Activated CD8-positive, alpha-beta memory T cell treated with anti-CD3 and anti-CD28 coated beads, Interleukin-2, amount 50 U/mL, for 1 hour (primary cell): Measurements from ENCODE around the gene FAM83G.

Experiments
- DNase-seq: peaks from one replicate; pipeline ENCODE4 v3.0.0-alpha.2; 2020; ENCODE audit errors: extremely low read depth

The FAM83G gene

DNA sequence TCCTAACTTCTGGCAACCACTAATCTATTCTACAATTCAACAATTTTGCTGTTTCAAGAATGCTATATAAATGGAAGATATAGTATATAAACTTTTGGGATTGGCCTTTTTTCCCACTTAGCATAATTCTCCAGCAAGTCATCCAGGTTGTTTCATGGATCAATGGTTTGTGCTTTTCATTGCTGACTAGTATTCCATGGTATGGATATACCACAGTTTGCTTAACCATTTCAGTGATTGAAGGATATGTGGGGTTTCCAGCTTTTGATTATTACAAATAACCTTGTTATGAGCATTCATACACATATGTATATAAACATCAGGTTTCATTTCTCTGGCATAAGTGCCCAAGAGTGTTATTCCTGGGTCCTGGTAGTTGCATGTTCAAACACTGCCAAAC, 2.1 kb upstream of the FAM83G start:
- DNase-seq, result no peak

DNA sequence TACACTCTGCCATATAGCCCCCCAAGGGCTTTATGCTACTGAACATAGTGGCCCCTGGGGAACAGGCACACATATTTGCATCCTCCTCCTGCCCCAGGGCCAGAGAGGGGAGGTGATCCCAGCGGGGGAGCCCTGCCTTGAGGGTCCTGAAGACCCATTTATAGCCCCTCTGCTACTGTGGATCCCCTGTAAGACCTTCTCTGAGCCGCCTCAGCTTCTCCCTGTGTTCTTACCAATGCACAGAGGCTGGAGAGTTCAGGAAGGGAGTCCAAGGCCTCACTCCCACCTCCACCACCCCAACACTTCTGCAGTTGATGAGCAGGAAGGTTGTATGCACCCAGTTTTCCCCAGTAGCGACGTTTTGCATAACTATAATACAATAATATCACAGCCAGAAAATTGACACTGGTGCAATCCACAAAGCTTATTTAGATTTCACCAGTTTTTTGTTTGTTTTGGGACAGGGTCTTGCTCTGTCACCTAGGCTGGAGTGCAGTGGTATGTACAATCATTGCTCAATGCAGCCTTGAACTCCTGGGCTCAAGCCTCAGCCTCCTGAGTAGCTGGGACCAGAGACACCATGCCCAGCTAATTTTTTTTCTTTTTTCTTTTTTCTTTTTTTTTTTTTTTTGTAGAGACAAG, 1.3 kb upstream of the FAM83G start:
- no peak for DNase-seq

DNA sequence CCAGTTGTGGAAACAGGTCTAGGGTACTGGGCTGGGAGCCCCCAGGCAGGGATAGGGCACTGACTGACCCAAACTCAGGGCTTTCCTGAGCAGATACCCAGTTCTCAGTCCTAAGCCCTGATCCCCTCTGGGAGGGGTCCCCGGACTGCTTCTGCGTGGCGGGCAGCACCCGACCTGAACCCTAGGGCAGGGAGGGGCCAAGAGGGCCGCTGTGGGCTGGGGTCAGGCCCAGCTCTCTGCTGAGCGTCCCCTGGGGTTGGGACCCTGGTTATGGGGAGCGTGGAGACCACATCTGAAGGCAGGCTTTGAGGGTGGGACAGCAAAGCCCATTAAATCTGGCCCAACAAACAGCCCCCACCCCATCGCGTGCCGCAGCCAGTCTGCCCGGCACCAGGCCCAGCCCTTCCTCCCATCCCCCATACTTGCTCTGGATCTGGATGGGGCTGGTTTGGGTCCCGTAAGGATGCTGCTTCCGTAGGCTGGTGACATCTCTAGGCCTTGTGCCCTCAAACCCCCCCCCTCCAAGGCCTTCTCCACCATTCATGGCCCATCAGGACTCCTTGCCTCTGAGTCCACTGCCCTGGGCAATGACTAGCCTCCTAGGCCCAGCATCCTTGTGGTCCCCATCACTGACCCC, 691 bp upstream of the FAM83G start:
- no peak for DNase-seq

- DNase-seq, result no peak
Observed at GRCh38 chr17:19003543-19004420, 782 bp downstream of the FAM83G start.

GRCh38 chr17:19002805-19003542, 1.6 kb downstream of the FAM83G start:
- DNase-seq, result no peak

GRCh38 chr17:19001907-19002590, 2.5 kb downstream of the FAM83G start:
- DNase-seq, result no peak

DNA sequence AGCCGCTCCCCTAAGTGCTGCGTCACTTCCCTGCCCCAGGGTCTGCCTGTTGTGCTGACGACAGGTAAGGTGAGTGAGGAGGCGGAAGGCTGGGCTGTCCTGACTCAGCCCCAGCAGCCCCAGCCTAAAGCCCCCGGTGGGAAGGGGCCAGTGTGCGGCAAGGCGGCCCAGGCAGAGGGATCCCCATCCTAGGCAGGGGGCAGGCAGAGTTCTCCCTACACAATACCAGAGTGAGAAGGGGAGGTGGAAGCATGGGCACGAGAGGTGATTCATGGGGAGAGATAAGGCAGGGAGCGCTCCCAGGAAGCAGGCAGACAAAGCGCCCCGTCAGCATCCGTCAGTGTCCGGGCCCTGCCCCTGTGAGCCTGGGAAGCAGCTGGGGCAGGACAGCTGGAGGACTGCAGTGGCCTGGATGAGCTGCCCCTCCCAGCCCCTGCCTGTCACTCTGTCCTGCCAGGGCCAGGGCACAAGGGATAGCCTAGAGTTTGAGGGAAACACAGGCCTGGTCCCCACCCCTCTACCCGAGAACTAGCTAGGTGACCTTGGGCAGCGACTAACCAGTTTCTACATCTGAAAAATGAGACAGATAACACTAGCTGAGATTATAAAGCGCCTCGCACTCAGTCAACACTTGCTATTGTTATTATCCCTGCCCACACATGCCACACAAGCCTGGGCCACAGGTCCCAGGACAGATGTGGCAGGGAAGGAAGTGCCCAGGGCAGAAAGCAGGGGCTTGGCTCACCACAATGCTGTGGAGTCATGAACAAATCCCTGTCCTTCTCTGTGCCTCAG, 3.8 kb downstream of the FAM83G start:
- no peak for DNase-seq

DNA sequence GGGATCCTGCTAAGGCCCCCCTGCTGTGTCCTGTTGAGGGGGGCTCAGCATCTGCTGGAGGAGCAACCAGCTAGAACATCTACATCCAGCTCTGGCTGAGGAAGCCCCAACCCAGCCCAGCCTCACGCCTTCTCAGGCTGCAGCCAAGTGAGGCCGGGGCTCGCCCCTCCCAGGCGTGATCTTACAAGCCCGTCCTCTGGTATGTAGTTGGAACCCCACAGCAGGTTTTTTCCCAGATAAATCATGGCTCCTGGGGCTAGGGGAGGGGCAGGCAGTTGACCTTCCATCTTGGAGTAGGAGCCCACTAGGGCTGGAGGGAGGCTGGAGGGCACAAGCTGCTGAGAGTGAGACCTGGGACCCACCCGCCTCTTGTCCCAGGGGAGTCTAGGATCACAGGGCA, 4.7 kb downstream of the FAM83G start:
- DNase-seq, result no peak

- no peak for DNase-seq
Observed at GRCh38 chr17:18999394-18999793, 5.2 kb downstream of the FAM83G start.

GRCh38 chr17:18997650-18998196, 6.8 kb downstream of the FAM83G start:
- DNase-seq, result no peak

GRCh38 chr17:18996458-18996857, 8.1 kb downstream of the FAM83G start:
- DNase-seq, result no peak

DNA sequence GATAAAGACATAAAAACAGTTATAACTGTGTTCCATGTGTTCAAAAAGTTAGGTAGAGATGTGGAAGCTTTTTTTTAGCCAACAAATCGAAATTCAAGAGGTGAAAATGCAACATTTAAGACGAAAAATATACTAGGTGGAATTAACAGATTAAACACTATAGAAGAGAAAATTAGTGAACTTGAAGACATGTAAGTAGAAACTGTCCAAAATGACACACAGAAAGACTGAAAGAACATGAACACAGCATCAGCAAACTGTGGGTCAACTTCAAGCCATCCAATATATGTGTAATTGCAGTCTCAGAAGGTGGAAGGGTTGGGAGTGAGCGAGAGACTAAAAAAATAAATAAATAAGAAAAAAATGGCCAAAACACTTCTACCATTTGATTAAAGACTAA, 9.3 kb downstream of the FAM83G start:
- DNase-seq, result no peak

- DNase-seq, result no peak
Observed at GRCh38 chr17:18994631-18995030, 9.9 kb downstream of the FAM83G start.

GRCh38 chr17:18993905-18994526, 10.5 kb downstream of the FAM83G start:
- DNase-seq, result no peak

- peak; percentile 23 for DNase-seq
Observed at GRCh38 chr17:18992454-18993130, 12.0 kb downstream of the FAM83G start.

- DNase-seq, result no peak
Observed at GRCh38 chr17:18991531-18992315, 12.8 kb downstream of the FAM83G start.

DNA sequence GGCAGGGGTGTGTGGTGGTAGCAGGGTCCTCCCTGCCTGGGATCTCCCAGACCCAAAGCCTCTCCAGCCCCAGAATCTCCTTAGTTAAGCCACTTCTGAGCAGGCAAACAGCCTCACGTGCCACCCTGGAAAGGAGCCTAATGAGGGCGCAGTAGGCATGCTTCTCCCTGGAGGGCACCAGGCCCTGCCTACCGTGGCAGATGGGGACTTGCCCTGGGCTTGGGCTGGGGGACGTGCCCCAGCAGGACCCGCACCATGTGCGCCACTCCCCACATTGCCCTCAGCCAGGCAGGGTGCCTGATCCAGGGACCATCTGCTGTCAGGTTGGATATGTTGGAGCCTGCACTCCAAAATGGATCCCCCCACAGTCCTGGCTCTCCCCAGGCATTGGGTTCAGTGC, 14.2 kb downstream of the FAM83G start:
- no peak for DNase-seq

GRCh38 chr17:18988546-18989173, 15.9 kb downstream of the FAM83G start:
- no peak for DNase-seq
